GM21360 (cell line): ENCODE data around the gene RGS17.
"Not testable (repeated sequence)": the region's sequence is repeated elsewhere in the genome, so short reads cannot be mapped to it uniquely, and the experiment has no call there.

ENCODE experiments used
- ATAC-seq: cut with Tn5 transposase; IDR thresholded peaks from one replicate; pipeline ENCODE4 v1.9.1; 2021; ENCODE audit warnings: mild to moderate bottlenecking, moderate library complexity; ENCODE audit not compliant: unreplicated experiment

The RGS17 gene

GRCh38 chr6:153043719-153044118 is 87.4 kb downstream of the RGS17 start:
- ATAC-seq, result no peak

GRCh38 chr6:153038378-153039057 is 92.6 kb downstream of the RGS17 start:
- ATAC-seq, result no peak

- ATAC-seq, result no peak
Observed at GRCh38 chr6:153034139-153034538, 96.9 kb downstream of the RGS17 start.

- ATAC-seq, result no peak
Observed at GRCh38 chr6:153032255-153032882, 98.7 kb downstream of the RGS17 start.

- ATAC-seq, result no peak
Observed at GRCh38 chr6:153031335-153031955, 99.6 kb downstream of the RGS17 start.

- no peak for ATAC-seq
Observed at GRCh38 chr6:153028963-153029362, 102.1 kb downstream of the RGS17 start.

GRCh38 chr6:153028286-153028685 is 102.8 kb downstream of the RGS17 start:
- ATAC-seq, result no peak

- no peak for ATAC-seq
Observed at GRCh38 chr6:153027480-153027879, 103.6 kb downstream of the RGS17 start.

GRCh38 chr6:153024709-153025017 is 106.4 kb downstream of the RGS17 start:
- ATAC-seq, result no peak

GRCh38 chr6:153023977-153024708 is 106.9 kb downstream of the RGS17 start:
- ATAC-seq, result peak; percentile 100

GRCh38 chr6:153018355-153018754 is 112.7 kb downstream of the RGS17 start:
- no peak for ATAC-seq

GRCh38 chr6:153016846-153017245 is 114.2 kb downstream of the RGS17 start:
- ATAC-seq, result no peak

- no peak for ATAC-seq
Observed at GRCh38 chr6:153015094-153015640, 115.9 kb downstream of the RGS17 start.

- ATAC-seq, result no peak
Observed at GRCh38 chr6:153013438-153013837, 117.6 kb downstream of the RGS17 start.

- ATAC-seq, result no peak
Observed at GRCh38 chr6:153012856-153013255, 118.2 kb downstream of the RGS17 start.

- peak; percentile 2 for ATAC-seq
Observed at GRCh38 chr6:153003366-153003690, 127.8 kb downstream of the RGS17 start.

GRCh38 chr6:153002613-153003365 is 128.3 kb downstream of the RGS17 start, which contains the start of gene MTRF1L:
Gene MTRF1L, minus strand, starts transcription at chr6:153002709. Its CDS starts 24 bp downstream, at chr6:153002685.
- peak; percentile 91 for ATAC-seq

GRCh38 chr6:153001767-153002612 is 129.1 kb downstream of the RGS17 start:
- ATAC-seq, result peak; percentile 16

- ATAC-seq, result not testable (repeated sequence)
Observed at GRCh38 chr6:153000790-153001189, 130.3 kb downstream of the RGS17 start.

GRCh38 chr6:153000243-153000642 is 130.8 kb downstream of the RGS17 start:
- ATAC-seq, result no peak
